Activated T-cell treated with anti-CD3 and anti-CD28 coated beads, Interleukin-2, amount 50 U/mL, for 24 hours (primary cell): ENCODE data around the gene CRTAP.
"Not testable (repeated sequence)": the region's sequence is repeated elsewhere in the genome, so short reads cannot be mapped to it uniquely, and the experiment has no call there.

Source experiments
- DNase-seq: peaks from one replicate; pipeline ENCODE4 v3.0.0-alpha.2; 2020
- H3K27ac Mint-ChIP-seq: 2 replicates; pipeline ENCODE4 v1.8.0; 2020; ENCODE audit warnings: mild to moderate bottlenecking, mixed read lengths
- H3K27me3 Mint-ChIP-seq: 2 replicates; pipeline ENCODE4 v1.8.0; 2020; ENCODE audit warnings: mixed read lengths
- H3K36me3 Mint-ChIP-seq: 2 replicates; pipeline ENCODE4 v1.8.0; 2020; ENCODE audit warnings: low read depth, mixed read lengths
- H3K4me1 Mint-ChIP-seq: 2 replicates; pipeline ENCODE4 v1.8.0; 2020; ENCODE audit warnings: low read depth, mixed read lengths
- H3K4me3 Mint-ChIP-seq: 2 replicates; pipeline ENCODE4 v1.8.0; 2020; ENCODE audit warnings: mild to moderate bottlenecking, moderate library complexity, mixed read lengths
- H3K9me3 Mint-ChIP-seq: 2 replicates; pipeline ENCODE4 v1.8.0; 2020; ENCODE audit warnings: mixed read lengths

Gene CRTAP

GRCh38 chr3:33113772-33114621 is at the start of gene CRTAP:
Gene CRTAP (plus strand): TSS chr3:33114014. CDS start chr3:33114078, 64 bp downstream.
- peaks cover 59% of the 10 kb centered on the region for H3K4me1 Mint-ChIP-seq

DNA sequence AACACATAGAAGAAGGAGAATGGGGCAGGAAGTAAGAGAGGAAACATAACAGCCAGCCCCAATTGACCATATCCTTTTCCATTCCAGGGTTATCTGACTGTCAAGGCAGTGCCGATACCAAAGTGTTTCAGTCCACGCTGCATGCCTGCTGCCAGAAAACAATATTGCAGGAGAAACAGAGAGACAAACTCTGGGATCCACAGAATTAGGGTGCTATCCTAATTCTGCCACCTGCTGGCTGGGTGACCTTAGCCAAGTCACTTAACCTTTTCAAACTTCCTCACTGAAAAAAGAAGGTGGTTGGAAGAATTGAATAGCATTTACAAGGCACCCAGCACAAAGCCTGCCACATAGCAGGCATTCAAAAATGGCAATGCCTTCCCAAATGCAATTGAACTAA is 48.9 kb upstream of the CRTAP start:
- no peaks in the 10 kb centered on the region for H3K27me3 Mint-ChIP-seq
- peaks cover 2% of the 10 kb centered on the region for H3K9me3 Mint-ChIP-seq
- no peak overlapping the region for H3K4me3 Mint-ChIP-seq
- peak; percentile 56 for DNase-seq
- H3K4me1 Mint-ChIP-seq: peaks cover 67% of the 10 kb centered on the region
- no peak overlapping the region for H3K27ac Mint-ChIP-seq
- H3K36me3 Mint-ChIP-seq: peaks cover 75% of the 10 kb centered on the region

More at GRCh38 chr3:33113772-33114621, at the start of gene CRTAP:
- Mint-ChIP-seq H3K4me3 (peak within 1 kb of the TSS; percentile 81), H3K36me3 (no peaks in the 10 kb centered on the region), H3K27me3 (no peaks in the 10 kb centered on the region), H3K27ac (peak within 1 kb of the TSS; percentile 86), H3K9me3 (no peaks in the 10 kb centered on the region)
- peak; percentile 94 for DNase-seq

- Mint-ChIP-seq H3K4me1 (peaks cover 54% of the 10 kb centered on the region), H3K36me3 (peaks cover 78% of the 10 kb centered on the region), H3K27me3 (no peaks in the 10 kb centered on the region), H3K4me3 (no peak overlapping the region), H3K27ac (no peak overlapping the region), H3K9me3 (no peaks in the 10 kb centered on the region)
- DNase-seq: no peak
Observed at GRCh38 chr3:33067484-33067883, 46.3 kb upstream of the CRTAP start.

GRCh38 chr3:33069862-33070261 is 44.0 kb upstream of the CRTAP start:
- H3K4me3 Mint-ChIP-seq, H3K9me3 Mint-ChIP-seq, DNase-seq, H3K27me3 Mint-ChIP-seq: not testable (repeated sequence)
- peaks cover 64% of the 10 kb centered on the region for H3K36me3 Mint-ChIP-seq
- peaks cover 38% of the 10 kb centered on the region for H3K4me1 Mint-ChIP-seq
- H3K27ac Mint-ChIP-seq: peak overlapping the region; percentile 20

GRCh38 chr3:33071181-33071580 is 42.6 kb upstream of the CRTAP start:
- Mint-ChIP-seq H3K9me3 (no peaks in the 10 kb centered on the region), H3K27me3 (no peaks in the 10 kb centered on the region), H3K4me3 (no peak overlapping the region), H3K4me1 (peaks cover 30% of the 10 kb centered on the region), H3K27ac (no peak overlapping the region), H3K36me3 (peaks cover 61% of the 10 kb centered on the region)
- no peak for DNase-seq

GRCh38 chr3:33071946-33072345 is 41.9 kb upstream of the CRTAP start:
- no peaks in the 10 kb centered on the region for H3K9me3 Mint-ChIP-seq
- no peaks in the 10 kb centered on the region for H3K27me3 Mint-ChIP-seq
- H3K36me3 Mint-ChIP-seq: peaks cover 60% of the 10 kb centered on the region
- H3K27ac Mint-ChIP-seq: no peak overlapping the region
- no peak for DNase-seq
- H3K4me3 Mint-ChIP-seq: no peak overlapping the region
- H3K4me1 Mint-ChIP-seq: peaks cover 29% of the 10 kb centered on the region

DNA sequence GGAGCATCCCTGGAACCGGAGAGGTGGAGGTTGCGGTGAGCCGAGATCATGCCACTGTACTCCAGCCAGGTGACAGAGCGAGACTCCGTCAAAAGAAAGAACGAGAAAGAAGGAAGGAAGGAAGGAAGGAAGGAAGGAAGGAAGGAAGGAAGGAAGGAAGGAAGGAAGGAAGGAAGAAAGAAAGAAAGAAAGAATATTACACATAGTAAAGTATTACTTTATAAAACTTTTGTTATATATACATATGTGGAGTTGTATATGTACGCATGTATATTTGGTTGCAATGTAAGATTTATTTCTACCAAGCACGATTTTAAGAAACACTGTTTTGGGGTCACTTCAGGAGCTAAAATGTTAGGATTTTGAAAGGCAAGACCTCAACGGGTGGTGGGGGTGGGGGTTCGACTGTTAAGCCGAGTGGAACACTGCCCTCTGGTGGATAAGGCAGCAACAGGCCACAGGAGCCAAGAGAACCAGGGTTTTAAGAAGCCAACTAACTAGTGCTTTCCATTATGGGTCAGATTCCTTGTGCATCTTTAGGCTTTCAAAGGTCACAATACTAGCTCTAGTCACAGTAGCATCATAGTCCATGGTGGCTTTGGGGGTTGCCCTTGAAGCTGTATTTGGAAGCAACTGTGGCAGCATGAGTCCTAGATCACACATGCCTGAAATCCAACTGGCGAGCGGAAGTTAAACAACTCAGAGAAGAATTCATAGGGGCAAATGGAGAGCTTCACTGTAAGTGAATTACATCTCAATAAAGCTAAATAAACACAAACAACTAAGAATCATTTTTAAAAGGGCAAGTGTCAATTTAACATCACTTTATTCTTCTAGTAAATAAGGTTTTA is 39.4 kb upstream of the CRTAP start:
- H3K4me1 Mint-ChIP-seq: peaks cover 27% of the 10 kb centered on the region
- DNase-seq: peak; percentile 74
- no peak overlapping the region for H3K27ac Mint-ChIP-seq
- H3K4me3 Mint-ChIP-seq: no peak overlapping the region
- no peaks in the 10 kb centered on the region for H3K9me3 Mint-ChIP-seq
- peaks cover 42% of the 10 kb centered on the region for H3K36me3 Mint-ChIP-seq
- no peaks in the 10 kb centered on the region for H3K27me3 Mint-ChIP-seq

DNA sequence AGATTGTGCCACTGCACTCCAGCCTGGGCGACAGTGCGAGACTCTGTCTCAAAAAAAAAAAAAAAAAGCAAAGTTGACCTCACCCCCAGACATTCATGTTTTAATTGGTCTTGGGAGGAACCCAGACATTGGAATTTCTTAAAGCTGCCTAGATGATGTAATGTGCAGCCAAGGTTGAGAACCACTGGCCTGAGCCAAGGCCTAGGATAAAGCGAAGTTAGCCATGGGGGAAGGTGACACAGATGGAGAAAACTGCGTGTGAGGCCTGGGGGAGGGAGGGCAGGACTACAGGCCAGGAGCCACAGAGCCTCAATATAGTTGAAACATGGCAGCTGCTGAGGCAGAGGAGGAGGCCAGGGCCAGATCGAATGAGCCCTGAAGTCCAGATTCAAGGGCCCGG is 37.8 kb upstream of the CRTAP start:
- Mint-ChIP-seq H3K4me3 (no peak overlapping the region), H3K27ac (no peak overlapping the region), H3K9me3 (no peaks in the 10 kb centered on the region), H3K4me1 (peaks cover 25% of the 10 kb centered on the region), H3K36me3 (peaks cover 30% of the 10 kb centered on the region), H3K27me3 (no peaks in the 10 kb centered on the region)
- no peak for DNase-seq

GRCh38 chr3:33076952-33077351 is 36.9 kb upstream of the CRTAP start:
- Mint-ChIP-seq H3K27me3 (no peaks in the 10 kb centered on the region), H3K9me3 (no peaks in the 10 kb centered on the region), H3K27ac (no peak overlapping the region), H3K4me1 (peaks cover 16% of the 10 kb centered on the region), H3K36me3 (peaks cover 21% of the 10 kb centered on the region), H3K4me3 (no peak overlapping the region)
- DNase-seq: no peak

GRCh38 chr3:33077976-33078375 is 35.8 kb upstream of the CRTAP start:
- no peaks in the 10 kb centered on the region for H3K27me3 Mint-ChIP-seq
- H3K4me1 Mint-ChIP-seq: peaks cover 21% of the 10 kb centered on the region
- no peak overlapping the region for H3K27ac Mint-ChIP-seq
- no peaks in the 10 kb centered on the region for H3K9me3 Mint-ChIP-seq
- peaks cover 20% of the 10 kb centered on the region for H3K36me3 Mint-ChIP-seq
- no peak for DNase-seq
- no peak overlapping the region for H3K4me3 Mint-ChIP-seq

DNA sequence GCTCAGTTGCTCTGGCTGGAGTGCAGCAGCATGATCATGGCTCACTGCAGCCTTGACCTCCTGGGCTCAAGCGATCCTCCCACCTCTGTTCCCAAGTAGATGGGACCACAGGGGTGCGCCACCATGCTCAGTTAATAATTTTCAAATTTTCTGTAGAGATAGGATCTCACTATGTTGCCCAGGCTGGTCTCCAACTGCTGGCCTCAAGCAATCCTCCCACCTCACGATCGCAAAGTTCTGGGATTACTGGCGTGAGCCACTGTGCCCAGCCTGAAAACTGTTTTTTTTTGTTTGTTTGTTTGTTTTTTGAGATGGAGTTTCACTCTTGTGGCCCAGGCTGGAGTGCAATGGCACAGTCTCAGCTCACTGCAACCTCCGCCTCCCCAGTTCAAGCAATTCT is 34.0 kb upstream of the CRTAP start:
- H3K9me3 Mint-ChIP-seq, H3K27me3 Mint-ChIP-seq, H3K4me3 Mint-ChIP-seq, H3K27ac Mint-ChIP-seq, DNase-seq: not testable (repeated sequence)
- H3K36me3 Mint-ChIP-seq: peaks cover 30% of the 10 kb centered on the region
- peaks cover 25% of the 10 kb centered on the region for H3K4me1 Mint-ChIP-seq

DNA sequence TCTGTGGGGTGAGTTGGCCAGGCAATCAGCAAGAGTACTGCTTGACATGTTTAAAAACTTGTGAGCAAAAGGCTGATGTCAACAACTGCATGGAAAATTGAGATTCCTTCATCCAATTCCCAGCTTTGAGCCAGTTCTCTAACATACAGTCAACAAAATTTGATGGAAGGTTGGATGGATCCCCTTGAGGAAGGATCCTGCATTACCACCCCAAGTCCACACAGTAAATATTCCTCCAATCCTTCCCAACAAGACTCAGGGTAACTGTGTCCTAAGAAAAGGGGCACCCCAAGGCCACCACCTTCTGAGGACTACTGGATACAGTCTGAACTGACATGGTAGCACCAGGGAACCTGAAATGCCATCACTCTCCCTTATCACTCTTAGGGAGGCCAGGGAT is 32.0 kb upstream of the CRTAP start:
- Mint-ChIP-seq H3K4me1 (peaks cover 29% of the 10 kb centered on the region), H3K27ac (no peak overlapping the region)

DNA sequence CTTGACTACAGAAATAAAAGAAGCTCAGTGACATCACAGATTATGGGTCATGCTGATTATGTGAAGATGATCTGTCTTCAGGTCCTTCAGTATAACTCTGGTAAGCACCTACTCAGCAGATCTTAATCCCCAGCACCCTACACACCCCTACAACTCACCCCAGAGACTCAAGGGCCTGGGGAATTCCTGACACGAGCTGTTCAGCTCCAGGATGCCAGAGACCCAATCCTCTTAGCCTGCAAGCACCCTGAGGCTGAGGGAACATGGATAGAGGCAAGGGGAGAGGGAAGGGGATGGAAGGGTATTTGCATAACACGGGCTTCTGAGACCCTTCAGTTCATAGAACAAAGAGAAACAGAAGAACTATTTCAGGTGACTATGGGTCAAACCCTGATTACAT is 29.9 kb upstream of the CRTAP start:
- Mint-ChIP-seq H3K4me1 (peaks cover 40% of the 10 kb centered on the region), H3K9me3 (no peaks in the 10 kb centered on the region), H3K36me3 (peaks cover 40% of the 10 kb centered on the region), H3K27ac (no peak overlapping the region), H3K27me3 (no peaks in the 10 kb centered on the region), H3K4me3 (no peak overlapping the region)
- DNase-seq: no peak

More for the DNA sequence above, 32.0 kb upstream of the CRTAP start:
- Mint-ChIP-seq H3K9me3 (no peaks in the 10 kb centered on the region), H3K27me3 (no peaks in the 10 kb centered on the region), H3K36me3 (peaks cover 29% of the 10 kb centered on the region), H3K4me3 (no peak overlapping the region)
- DNase-seq: no peak

DNA sequence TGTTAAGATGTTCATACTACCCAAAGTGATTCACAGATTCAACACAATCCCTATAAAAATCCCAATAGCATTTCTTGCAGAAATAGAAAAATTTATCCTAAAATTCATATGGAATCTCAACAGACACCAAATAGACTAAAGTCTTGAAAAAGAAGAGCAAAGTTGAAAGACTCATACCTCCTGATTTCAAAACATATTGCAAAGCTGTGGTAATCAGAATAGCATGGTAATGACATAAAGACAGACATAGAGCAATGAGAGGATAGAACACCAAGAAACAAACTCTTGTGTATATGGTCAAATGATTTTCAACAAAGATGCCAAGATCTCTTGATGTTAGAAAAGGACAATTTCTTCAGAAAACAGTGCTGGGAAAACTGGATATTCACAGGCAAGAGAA is 25.1 kb upstream of the CRTAP start:
- DNase-seq: no peak
- no peaks in the 10 kb centered on the region for H3K9me3 Mint-ChIP-seq
- peaks cover 75% of the 10 kb centered on the region for H3K36me3 Mint-ChIP-seq
- H3K4me3 Mint-ChIP-seq: no peak overlapping the region
- H3K27me3 Mint-ChIP-seq: no peaks in the 10 kb centered on the region
- H3K27ac Mint-ChIP-seq: no peak overlapping the region
- H3K4me1 Mint-ChIP-seq: peaks cover 78% of the 10 kb centered on the region

DNA sequence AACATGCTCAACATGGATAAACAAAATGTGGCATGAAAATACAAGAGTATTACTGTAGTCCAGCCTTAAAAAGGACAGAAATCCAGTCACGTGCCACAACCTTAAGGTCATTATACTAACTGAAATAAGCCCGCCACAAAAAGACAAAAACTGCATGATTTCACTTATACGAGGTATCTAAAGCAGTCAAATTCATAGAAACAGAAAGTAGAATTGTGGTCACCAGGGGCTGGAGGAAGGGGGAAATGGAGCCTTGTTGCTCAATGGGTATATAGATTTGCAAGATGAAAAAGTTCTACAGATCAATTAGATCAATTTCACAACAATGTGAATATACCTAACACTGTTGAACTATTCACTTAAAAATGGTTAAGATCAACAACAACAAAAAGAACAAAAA is 24.3 kb upstream of the CRTAP start:
- no peaks in the 10 kb centered on the region for H3K9me3 Mint-ChIP-seq
- peaks cover 79% of the 10 kb centered on the region for H3K4me1 Mint-ChIP-seq
- no peak overlapping the region for H3K27ac Mint-ChIP-seq
- no peaks in the 10 kb centered on the region for H3K27me3 Mint-ChIP-seq
- peak overlapping the region; percentile 45 for H3K4me3 Mint-ChIP-seq
- peaks cover 77% of the 10 kb centered on the region for H3K36me3 Mint-ChIP-seq
- no peak for DNase-seq
